WTC11 (cell line): ENCODE results near the gene SP3. TPM values are rescaled to one million over a fixed set of nuclear protein-coding genes. Genes with fewer than 3 reads are reported as not detected.

Experiments used
- ATAC-seq: fragments of 200-7000 bp; cut with Tn5 transposase; 2 replicates; pipeline ENCODE4 v1.10.0; 2021; ENCODE audit warnings: mild to moderate bottlenecking, moderate library complexity
- CTCF ChIA-PET: fragments of 300-600 bp; sonication (Branson Sonifier 250); formaldehyde crosslinking; loops from one replicate; lab custom pipeline; 2021; ENCODE audit warnings: antibody characterized with exemption; lab: Charles Lee
- POLR2A ChIA-PET: fragments of 350-600 bp; sonication (Branson Sonifier 250); formaldehyde crosslinking; loops from one replicate; lab custom pipeline; 2021; ENCODE audit warnings: antibody characterized with exemption; lab: Charles Lee
- DNase-seq: peaks from one replicate; pipeline ENCODE4 v3.0.0; 2021; ENCODE audit warnings: low spot score
- H3K27ac Mint-ChIP-seq: 2 replicates; pipeline ENCODE4 v1.8.0; 2021; ENCODE audit warnings: mixed read lengths
- H3K27me3 Mint-ChIP-seq: 2 replicates; pipeline ENCODE4 v1.8.0; 2021; ENCODE audit warnings: low read depth, mild to moderate bottlenecking, moderate library complexity, mixed read lengths
- H3K36me3 Mint-ChIP-seq: 2 replicates; pipeline ENCODE4 v1.8.0; 2021; ENCODE audit warnings: mixed read lengths
- H3K4me1 Mint-ChIP-seq: 2 replicates; pipeline ENCODE4 v1.8.0; 2022; ENCODE audit warnings: mixed read lengths
- H3K4me3 Mint-ChIP-seq: 2 replicates; pipeline ENCODE4 v1.8.0; 2021; ENCODE audit warnings: mild to moderate bottlenecking, moderate library complexity, mixed read lengths
- H3K9me3 Mint-ChIP-seq: 2 replicates; pipeline ENCODE4 v1.8.0; 2021; ENCODE audit warnings: mixed read lengths
- ATF1 ChIP-seq: sonication (generic); formaldehyde crosslinking; IDR thresholded peaks from 2 replicates; pipeline ENCODE4 v1.8.1; 2023; ENCODE audit warnings: mild to moderate bottlenecking, moderate library complexity, missing genetic modification reagents
- CREB1 ChIP-seq: sonication (generic); formaldehyde crosslinking; IDR thresholded peaks from 2 replicates; pipeline ENCODE4 v1.8.0; 2023; ENCODE audit warnings: mild to moderate bottlenecking, missing genetic modification reagents
- ELF4 ChIP-seq: sonication (generic); formaldehyde crosslinking; IDR thresholded peaks from 2 replicates; pipeline ENCODE4 v1.8.1; 2022; ENCODE audit warnings: low read depth, mild to moderate bottlenecking, moderate library complexity, missing genetic modification reagents
- ESRRA ChIP-seq: sonication (generic); formaldehyde crosslinking; IDR thresholded peaks from 2 replicates; pipeline ENCODE4 v1.8.1; 2022; ENCODE audit warnings: mild to moderate bottlenecking, missing genetic modification reagents, borderline replicate concordance
- JUN ChIP-seq: sonication (generic); formaldehyde crosslinking; IDR thresholded peaks from 2 replicates; pipeline ENCODE4 v1.8.0; 2023; ENCODE audit warnings: mild to moderate bottlenecking, missing genetic modification reagents
- MXD4 ChIP-seq: fragments of 250-450 bp; sonication (Bioruptor Pico); IDR thresholded peaks from 2 replicates; pipeline ENCODE4 v1.8.0; 2021; ENCODE audit warnings: mild to moderate bottlenecking, moderate library complexity, borderline replicate concordance
- NR1H2 ChIP-seq: sonication (generic); formaldehyde crosslinking; IDR thresholded peaks from 2 replicates; pipeline ENCODE4 v1.9.0; 2021; ENCODE audit warnings: mild to moderate bottlenecking, moderate library complexity, missing genetic modification reagents
- RELA ChIP-seq: sonication (generic); formaldehyde crosslinking; IDR thresholded peaks from 2 replicates; pipeline ENCODE4 v1.8.1; 2022; ENCODE audit warnings: missing genetic modification reagents, mild to moderate bottlenecking, borderline replicate concordance
- TEAD1 ChIP-seq: sonication (generic); formaldehyde crosslinking; IDR thresholded peaks from 2 replicates; pipeline ENCODE4 v1.8.0; 2022; ENCODE audit warnings: mild to moderate bottlenecking, missing genetic modification reagents
- ZNF263 ChIP-seq: sonication (generic); formaldehyde crosslinking; IDR thresholded peaks from 2 replicates; pipeline ENCODE4 v1.8.1; 2022; ENCODE audit warnings: low read depth, mild to moderate bottlenecking, moderate library complexity, missing genetic modification reagents
- total RNA-seq: library from RNA; stranded (reverse); gene quantifications from 3 replicates; pipeline ENCODE4 v1.2.3, GENCODE V29; 2021
- TF ChIP-seq, protein P1 (sequence below): fragments of 250-450 bp; sonication (Bioruptor Pico); IDR thresholded peaks from 2 replicates; pipeline ENCODE4 v1.9.0; 2021; ENCODE audit warnings: moderate library complexity, mild to moderate bottlenecking, inconsistent platforms, borderline replicate concordance
- TF ChIP-seq, protein P2 (sequence below): sonication (generic); formaldehyde crosslinking; IDR thresholded peaks from 2 replicates; pipeline ENCODE4 v1.8.1; 2023; ENCODE audit warnings: mild to moderate bottlenecking, missing genetic modification reagents, borderline replicate concordance
- TF ChIP-seq, protein P3 (sequence below): sonication (generic); formaldehyde crosslinking; IDR thresholded peaks from 2 replicates; pipeline ENCODE4 v1.8.1; 2023; ENCODE audit warnings: mild to moderate bottlenecking, moderate library complexity, missing genetic modification reagents
- TF ChIP-seq, protein P4 (sequence below): sonication (generic); formaldehyde crosslinking; IDR thresholded peaks from 2 replicates; pipeline ENCODE4 v1.8.0; 2023; ENCODE audit warnings: missing genetic modification reagents
- TF ChIP-seq, protein P5 (sequence below): sonication (generic); formaldehyde crosslinking; IDR thresholded peaks from 2 replicates; pipeline ENCODE4 v1.8.0; 2023; ENCODE audit warnings: mild to moderate bottlenecking, missing genetic modification reagents
- TF ChIP-seq, protein P6 (sequence below): sonication (generic); formaldehyde crosslinking; IDR thresholded peaks from 2 replicates; pipeline ENCODE4 v1.8.0; 2022; ENCODE audit warnings: missing genetic modification reagents
- TF ChIP-seq, protein P7 (sequence below): sonication (generic); formaldehyde crosslinking; IDR thresholded peaks from 2 replicates; pipeline ENCODE4 v1.8.1; 2022; ENCODE audit warnings: low read depth, mild to moderate bottlenecking, moderate library complexity, missing genetic modification reagents, borderline replicate concordance
- TF ChIP-seq, protein P8 (sequence below): fragments of 250-450 bp; sonication (Bioruptor Pico); IDR thresholded peaks from 2 replicates; pipeline ENCODE4 v1.9.0; 2021; ENCODE audit warnings: mild to moderate bottlenecking
- TF ChIP-seq, protein P9 (sequence below): sonication (generic); formaldehyde crosslinking; IDR thresholded peaks from 2 replicates; pipeline ENCODE4 v1.8.1; 2023; ENCODE audit warnings: mild to moderate bottlenecking, missing genetic modification reagents, moderate library complexity

Gene SP3
- total RNA-seq, 1 experiment from 2014 or later: 88.5 TPM

DNA sequence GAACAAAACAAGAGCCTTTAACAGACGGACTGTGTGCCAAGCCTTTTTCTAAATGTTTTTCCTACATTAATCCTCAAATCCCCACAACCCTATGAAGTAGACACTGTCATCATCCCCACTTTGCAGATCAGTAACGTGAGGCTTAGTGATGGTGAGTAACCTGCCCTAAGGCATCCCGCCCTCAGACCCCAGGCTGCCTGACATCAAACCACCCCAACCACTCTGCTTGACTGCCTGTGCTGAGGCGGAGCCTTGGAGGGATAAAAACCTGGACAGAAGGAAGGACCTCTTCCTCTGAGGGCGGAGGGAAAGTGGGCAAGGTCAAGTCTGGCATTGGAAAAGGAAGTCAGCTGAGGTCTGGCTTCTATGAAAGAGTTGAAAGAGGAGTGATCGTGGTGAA is 104.6 kb downstream of the SP3 start:
- POLR2A ChIA-PET: no interaction called here
- CTCF ChIA-PET: no interaction called here
- peaks cover 15% of the 10 kb centered on the region for H3K4me1 Mint-ChIP-seq
- TF ChIP-seq ELF4 (CRISPR knock-in tag) (no peak), ESRRA (CRISPR knock-in tag) (no peak), TEAD1 (CRISPR knock-in tag) (no peak), JUN (no peak), ZNF263 (no peak), MXD4 (CRISPR knock-in tag) (no peak), ATF1 (CRISPR knock-in tag) (no peak), NR1H2 (CRISPR knock-in tag) (no peak), RELA (CRISPR knock-in tag) (no peak), CREB1 (CRISPR knock-in tag) (no peak)
- TF ChIP-seq, protein P1, sequence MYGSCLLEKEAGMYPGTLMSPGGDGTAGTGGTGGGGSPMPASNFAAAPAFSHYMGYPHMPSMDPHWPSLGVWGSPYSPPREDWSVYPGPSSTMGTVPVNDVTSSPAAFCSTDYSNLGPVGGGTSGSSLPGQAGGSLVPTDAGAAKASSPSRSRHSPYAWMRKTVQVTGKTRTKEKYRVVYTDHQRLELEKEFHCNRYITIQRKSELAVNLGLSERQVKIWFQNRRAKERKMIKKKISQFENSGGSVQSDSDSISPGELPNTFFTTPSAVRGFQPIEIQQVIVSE (CRISPR knock-in tag): no peak
- TF ChIP-seq, protein P2, sequence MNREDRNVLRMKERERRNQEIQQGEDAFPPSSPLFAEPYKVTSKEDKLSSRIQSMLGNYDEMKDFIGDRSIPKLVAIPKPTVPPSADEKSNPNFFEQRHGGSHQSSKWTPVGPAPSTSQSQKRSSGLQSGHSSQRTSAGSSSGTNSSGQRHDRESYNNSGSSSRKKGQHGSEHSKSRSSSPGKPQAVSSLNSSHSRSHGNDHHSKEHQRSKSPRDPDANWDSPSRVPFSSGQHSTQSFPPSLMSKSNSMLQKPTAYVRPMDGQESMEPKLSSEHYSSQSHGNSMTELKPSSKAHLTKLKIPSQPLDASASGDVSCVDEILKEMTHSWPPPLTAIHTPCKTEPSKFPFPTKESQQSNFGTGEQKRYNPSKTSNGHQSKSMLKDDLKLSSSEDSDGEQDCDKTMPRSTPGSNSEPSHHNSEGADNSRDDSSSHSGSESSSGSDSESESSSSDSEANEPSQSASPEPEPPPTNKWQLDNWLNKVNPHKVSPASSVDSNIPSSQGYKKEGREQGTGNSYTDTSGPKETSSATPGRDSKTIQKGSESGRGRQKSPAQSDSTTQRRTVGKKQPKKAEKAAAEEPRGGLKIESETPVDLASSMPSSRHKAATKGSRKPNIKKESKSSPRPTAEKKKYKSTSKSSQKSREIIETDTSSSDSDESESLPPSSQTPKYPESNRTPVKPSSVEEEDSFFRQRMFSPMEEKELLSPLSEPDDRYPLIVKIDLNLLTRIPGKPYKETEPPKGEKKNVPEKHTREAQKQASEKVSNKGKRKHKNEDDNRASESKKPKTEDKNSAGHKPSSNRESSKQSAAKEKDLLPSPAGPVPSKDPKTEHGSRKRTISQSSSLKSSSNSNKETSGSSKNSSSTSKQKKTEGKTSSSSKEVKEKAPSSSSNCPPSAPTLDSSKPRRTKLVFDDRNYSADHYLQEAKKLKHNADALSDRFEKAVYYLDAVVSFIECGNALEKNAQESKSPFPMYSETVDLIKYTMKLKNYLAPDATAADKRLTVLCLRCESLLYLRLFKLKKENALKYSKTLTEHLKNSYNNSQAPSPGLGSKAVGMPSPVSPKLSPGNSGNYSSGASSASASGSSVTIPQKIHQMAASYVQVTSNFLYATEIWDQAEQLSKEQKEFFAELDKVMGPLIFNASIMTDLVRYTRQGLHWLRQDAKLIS (CRISPR knock-in tag): no peak
- TF ChIP-seq, protein P3, sequence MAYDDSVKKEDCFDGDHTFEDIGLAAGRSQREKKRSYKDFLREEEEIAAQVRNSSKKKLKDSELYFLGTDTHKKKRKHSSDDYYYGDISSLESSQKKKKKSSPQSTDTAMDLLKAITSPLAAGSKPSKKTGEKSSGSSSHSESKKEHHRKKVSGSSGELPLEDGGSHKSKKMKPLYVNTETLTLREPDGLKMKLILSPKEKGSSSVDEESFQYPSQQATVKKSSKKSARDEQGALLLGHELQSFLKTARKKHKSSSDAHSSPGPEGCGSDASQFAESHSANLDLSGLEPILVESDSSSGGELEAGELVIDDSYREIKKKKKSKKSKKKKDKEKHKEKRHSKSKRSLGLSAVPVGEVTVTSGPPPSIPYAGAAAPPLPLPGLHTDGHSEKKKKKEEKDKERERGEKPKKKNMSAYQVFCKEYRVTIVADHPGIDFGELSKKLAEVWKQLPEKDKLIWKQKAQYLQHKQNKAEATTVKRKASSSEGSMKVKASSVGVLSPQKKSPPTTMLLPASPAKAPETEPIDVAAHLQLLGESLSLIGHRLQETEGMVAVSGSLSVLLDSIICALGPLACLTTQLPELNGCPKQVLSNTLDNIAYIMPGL (CRISPR knock-in tag): no peak
- TF ChIP-seq, protein P4, sequence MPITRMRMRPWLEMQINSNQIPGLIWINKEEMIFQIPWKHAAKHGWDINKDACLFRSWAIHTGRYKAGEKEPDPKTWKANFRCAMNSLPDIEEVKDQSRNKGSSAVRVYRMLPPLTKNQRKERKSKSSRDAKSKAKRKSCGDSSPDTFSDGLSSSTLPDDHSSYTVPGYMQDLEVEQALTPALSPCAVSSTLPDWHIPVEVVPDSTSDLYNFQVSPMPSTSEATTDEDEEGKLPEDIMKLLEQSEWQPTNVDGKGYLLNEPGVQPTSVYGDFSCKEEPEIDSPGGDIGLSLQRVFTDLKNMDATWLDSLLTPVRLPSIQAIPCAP: no peak
- TF ChIP-seq, protein P5, sequence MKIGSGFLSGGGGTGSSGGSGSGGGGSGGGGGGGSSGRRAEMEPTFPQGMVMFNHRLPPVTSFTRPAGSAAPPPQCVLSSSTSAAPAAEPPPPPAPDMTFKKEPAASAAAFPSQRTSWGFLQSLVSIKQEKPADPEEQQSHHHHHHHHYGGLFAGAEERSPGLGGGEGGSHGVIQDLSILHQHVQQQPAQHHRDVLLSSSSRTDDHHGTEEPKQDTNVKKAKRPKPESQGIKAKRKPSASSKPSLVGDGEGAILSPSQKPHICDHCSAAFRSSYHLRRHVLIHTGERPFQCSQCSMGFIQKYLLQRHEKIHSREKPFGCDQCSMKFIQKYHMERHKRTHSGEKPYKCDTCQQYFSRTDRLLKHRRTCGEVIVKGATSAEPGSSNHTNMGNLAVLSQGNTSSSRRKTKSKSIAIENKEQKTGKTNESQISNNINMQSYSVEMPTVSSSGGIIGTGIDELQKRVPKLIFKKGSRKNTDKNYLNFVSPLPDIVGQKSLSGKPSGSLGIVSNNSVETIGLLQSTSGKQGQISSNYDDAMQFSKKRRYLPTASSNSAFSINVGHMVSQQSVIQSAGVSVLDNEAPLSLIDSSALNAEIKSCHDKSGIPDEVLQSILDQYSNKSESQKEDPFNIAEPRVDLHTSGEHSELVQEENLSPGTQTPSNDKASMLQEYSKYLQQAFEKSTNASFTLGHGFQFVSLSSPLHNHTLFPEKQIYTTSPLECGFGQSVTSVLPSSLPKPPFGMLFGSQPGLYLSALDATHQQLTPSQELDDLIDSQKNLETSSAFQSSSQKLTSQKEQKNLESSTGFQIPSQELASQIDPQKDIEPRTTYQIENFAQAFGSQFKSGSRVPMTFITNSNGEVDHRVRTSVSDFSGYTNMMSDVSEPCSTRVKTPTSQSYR (CRISPR knock-in tag): no peak
- TF ChIP-seq, protein P6, sequence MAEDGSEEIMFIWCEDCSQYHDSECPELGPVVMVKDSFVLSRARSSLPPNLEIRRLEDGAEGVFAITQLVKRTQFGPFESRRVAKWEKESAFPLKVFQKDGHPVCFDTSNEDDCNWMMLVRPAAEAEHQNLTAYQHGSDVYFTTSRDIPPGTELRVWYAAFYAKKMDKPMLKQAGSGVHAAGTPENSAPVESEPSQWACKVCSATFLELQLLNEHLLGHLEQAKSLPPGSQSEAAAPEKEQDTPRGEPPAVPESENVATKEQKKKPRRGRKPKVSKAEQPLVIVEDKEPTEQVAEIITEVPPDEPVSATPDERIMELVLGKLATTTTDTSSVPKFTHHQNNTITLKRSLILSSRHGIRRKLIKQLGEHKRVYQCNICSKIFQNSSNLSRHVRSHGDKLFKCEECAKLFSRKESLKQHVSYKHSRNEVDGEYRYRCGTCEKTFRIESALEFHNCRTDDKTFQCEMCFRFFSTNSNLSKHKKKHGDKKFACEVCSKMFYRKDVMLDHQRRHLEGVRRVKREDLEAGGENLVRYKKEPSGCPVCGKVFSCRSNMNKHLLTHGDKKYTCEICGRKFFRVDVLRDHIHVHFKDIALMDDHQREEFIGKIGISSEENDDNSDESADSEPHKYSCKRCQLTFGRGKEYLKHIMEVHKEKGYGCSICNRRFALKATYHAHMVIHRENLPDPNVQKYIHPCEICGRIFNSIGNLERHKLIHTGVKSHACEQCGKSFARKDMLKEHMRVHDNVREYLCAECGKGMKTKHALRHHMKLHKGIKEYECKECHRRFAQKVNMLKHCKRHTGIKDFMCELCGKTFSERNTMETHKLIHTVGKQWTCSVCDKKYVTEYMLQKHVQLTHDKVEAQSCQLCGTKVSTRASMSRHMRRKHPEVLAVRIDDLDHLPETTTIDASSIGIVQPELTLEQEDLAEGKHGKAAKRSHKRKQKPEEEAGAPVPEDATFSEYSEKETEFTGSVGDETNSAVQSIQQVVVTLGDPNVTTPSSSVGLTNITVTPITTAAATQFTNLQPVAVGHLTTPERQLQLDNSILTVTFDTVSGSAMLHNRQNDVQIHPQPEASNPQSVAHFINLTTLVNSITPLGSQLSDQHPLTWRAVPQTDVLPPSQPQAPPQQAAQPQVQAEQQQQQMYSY (CRISPR knock-in tag): no peak
- TF ChIP-seq, protein P7, sequence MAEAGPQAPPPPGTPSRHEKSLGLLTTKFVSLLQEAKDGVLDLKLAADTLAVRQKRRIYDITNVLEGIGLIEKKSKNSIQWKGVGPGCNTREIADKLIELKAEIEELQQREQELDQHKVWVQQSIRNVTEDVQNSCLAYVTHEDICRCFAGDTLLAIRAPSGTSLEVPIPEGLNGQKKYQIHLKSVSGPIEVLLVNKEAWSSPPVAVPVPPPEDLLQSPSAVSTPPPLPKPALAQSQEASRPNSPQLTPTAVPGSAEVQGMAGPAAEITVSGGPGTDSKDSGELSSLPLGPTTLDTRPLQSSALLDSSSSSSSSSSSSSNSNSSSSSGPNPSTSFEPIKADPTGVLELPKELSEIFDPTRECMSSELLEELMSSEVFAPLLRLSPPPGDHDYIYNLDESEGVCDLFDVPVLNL: no peak
- TF ChIP-seq, protein P8, sequence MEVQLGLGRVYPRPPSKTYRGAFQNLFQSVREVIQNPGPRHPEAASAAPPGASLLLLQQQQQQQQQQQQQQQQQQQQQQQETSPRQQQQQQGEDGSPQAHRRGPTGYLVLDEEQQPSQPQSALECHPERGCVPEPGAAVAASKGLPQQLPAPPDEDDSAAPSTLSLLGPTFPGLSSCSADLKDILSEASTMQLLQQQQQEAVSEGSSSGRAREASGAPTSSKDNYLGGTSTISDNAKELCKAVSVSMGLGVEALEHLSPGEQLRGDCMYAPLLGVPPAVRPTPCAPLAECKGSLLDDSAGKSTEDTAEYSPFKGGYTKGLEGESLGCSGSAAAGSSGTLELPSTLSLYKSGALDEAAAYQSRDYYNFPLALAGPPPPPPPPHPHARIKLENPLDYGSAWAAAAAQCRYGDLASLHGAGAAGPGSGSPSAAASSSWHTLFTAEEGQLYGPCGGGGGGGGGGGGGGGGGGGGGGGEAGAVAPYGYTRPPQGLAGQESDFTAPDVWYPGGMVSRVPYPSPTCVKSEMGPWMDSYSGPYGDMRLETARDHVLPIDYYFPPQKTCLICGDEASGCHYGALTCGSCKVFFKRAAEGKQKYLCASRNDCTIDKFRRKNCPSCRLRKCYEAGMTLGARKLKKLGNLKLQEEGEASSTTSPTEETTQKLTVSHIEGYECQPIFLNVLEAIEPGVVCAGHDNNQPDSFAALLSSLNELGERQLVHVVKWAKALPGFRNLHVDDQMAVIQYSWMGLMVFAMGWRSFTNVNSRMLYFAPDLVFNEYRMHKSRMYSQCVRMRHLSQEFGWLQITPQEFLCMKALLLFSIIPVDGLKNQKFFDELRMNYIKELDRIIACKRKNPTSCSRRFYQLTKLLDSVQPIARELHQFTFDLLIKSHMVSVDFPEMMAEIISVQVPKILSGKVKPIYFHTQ: no peak
- TF ChIP-seq, protein P9, sequence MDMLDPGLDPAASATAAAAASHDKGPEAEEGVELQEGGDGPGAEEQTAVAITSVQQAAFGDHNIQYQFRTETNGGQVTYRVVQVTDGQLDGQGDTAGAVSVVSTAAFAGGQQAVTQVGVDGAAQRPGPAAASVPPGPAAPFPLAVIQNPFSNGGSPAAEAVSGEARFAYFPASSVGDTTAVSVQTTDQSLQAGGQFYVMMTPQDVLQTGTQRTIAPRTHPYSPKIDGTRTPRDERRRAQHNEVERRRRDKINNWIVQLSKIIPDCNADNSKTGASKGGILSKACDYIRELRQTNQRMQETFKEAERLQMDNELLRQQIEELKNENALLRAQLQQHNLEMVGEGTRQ (CRISPR knock-in tag): no peak

More for the DNA sequence above, 104.6 kb downstream of the SP3 start:
- H3K9me3 Mint-ChIP-seq: peaks cover 9% of the 10 kb centered on the region
- ATAC-seq: no peak
- H3K27ac Mint-ChIP-seq: no peak overlapping the region
- no peaks in the 10 kb centered on the region for H3K36me3 Mint-ChIP-seq
- no peaks in the 10 kb centered on the region; the same call in 1 of the 2 replicates for H3K27me3 Mint-ChIP-seq
- no peak for DNase-seq
- H3K4me3 Mint-ChIP-seq: no peak overlapping the region
